GM12878 (cell line): ENCODE results near the gene FAHD2B.
"Not testable (repeated sequence)": the region's sequence is repeated elsewhere in the genome, so short reads cannot be mapped to it uniquely, and the experiment has no call there.

Source experiments
- EZH2 ChIP-seq: IDR thresholded peaks from 2 replicates; pipeline ENCODE4 v1.6.1; 2012; ENCODE audit warnings: low read depth, mild to moderate bottlenecking, control low read depth, inconsistent platforms, low read length, borderline replicate concordance; ENCODE audit not compliant: control insufficient read depth
- RAD51 ChIP-seq: fragments of 450-650 bp; IDR thresholded peaks from 2 replicates; pipeline ENCODE4 v1.6.1; 2016; ENCODE audit warnings: moderate library complexity, mild to moderate bottlenecking, inconsistent platforms
- SP1 ChIP-seq: IDR thresholded peaks from one replicate; pipeline ENCODE4 v1.6.1; 2011; ENCODE audit warnings: low read depth, low read length
- ZZZ3 ChIP-seq: IDR thresholded peaks from 2 replicates; pipeline ENCODE4 v1.6.1; 2011; ENCODE audit warnings: low read depth; ENCODE audit not compliant: control insufficient read depth, insufficient read length
- TF ChIP-seq, protein P1 (sequence below), 3 experiments: IDR thresholded peaks in 2 of 3; conservative IDR thresholded peaks in 1 of 3; 2 replicates each; pipeline ENCODE4 v1.5.1; 2011; ENCODE audit warnings: low read depth in 3 of 3, low read length in 3 of 3, mild to moderate bottlenecking in 3 of 3, control low read depth in 2 of 3, moderate library complexity in 2 of 3, inconsistent platforms in 1 of 3, mixed read lengths in 1 of 3; ENCODE audit not compliant: control insufficient read depth in 2 of 3, insufficient read depth in 1 of 3; ENCODE audit errors: extremely low read depth in 1 of 3
- TF ChIP-seq, protein P2 (sequence below): IDR thresholded peaks from 2 replicates; pipeline ENCODE4 v1.6.1; 2011; ENCODE audit warnings: low read depth, low read length, improper control_type of control experiment, borderline replicate concordance

DNA sequence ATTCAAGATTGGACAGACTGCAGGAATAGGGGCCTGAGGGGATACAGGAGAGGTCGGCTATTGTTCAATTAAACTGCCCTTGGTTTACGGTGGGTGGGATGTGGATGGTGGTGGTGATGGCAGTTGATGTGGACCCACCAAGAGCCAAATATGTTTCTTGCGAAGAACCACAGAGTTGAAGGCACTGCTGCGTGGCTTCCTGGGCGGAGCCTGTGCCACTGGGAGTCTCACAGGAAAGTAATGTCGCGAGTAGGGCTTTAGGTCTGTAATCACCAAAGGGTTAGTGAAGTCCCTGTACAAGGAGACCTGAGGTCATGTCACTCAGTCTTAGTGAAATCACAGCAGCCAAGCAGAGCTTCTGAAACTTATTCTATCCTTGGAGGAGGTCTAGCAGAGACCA is 46.2 kb downstream of the FAHD2B start:
- not testable (repeated sequence) for TF ChIP-seq EZH2, RAD51, ZZZ3, SP1
- TF ChIP-seq, protein P1, sequence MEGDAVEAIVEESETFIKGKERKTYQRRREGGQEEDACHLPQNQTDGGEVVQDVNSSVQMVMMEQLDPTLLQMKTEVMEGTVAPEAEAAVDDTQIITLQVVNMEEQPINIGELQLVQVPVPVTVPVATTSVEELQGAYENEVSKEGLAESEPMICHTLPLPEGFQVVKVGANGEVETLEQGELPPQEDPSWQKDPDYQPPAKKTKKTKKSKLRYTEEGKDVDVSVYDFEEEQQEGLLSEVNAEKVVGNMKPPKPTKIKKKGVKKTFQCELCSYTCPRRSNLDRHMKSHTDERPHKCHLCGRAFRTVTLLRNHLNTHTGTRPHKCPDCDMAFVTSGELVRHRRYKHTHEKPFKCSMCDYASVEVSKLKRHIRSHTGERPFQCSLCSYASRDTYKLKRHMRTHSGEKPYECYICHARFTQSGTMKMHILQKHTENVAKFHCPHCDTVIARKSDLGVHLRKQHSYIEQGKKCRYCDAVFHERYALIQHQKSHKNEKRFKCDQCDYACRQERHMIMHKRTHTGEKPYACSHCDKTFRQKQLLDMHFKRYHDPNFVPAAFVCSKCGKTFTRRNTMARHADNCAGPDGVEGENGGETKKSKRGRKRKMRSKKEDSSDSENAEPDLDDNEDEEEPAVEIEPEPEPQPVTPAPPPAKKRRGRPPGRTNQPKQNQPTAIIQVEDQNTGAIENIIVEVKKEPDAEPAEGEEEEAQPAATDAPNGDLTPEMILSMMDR (IDR thresholded peaks at IDR 0.05 in 2 of 3, conservative IDR thresholded peaks at IDR 0.05 in 1 of 3; ENCODE audit: control insufficient read depth in 2 of 3, extremely low read depth in 1 of 3, insufficient read depth in 1 of 3, low read depth in 3 of 3, low read length in 3 of 3) = not testable (repeated sequence)
- TF ChIP-seq, protein P2, sequence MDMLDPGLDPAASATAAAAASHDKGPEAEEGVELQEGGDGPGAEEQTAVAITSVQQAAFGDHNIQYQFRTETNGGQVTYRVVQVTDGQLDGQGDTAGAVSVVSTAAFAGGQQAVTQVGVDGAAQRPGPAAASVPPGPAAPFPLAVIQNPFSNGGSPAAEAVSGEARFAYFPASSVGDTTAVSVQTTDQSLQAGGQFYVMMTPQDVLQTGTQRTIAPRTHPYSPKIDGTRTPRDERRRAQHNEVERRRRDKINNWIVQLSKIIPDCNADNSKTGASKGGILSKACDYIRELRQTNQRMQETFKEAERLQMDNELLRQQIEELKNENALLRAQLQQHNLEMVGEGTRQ = not testable (repeated sequence)
